GM13976 (cell line): Measurements from ENCODE around the gene KCNH6.
A peak's percentile ranks its signal among the peaks of the same experiment; 100 is the strongest.

Experiments
- DNase-seq: peaks from one replicate; pipeline ENCODE4 v3.0.0; 2012; ENCODE audit warnings: low spot score
- CTCF ChIP-seq: IDR thresholded peaks from 2 replicates; pipeline ENCODE4 v1.5.1; 2012; ENCODE audit warnings: borderline replicate concordance, mild to moderate bottlenecking; ENCODE audit not compliant: insufficient read depth; ENCODE audit errors: extremely low read depth, missing control alignments, control extremely low read depth
- in situ Hi-C: fragments of 300-500 bp; cut with MboI; formaldehyde crosslinking; loops from one replicate; pipeline ENCODE4 v1.12.0; 2022; ENCODE audit warnings: low sequenced_read_pairs, mixed read lengths, inconsistent platforms; ENCODE audit not compliant: unreplicated experiment

Gene KCNH6

GRCh38 chr17:63476854-63477479 lies 46.2 kb upstream of the KCNH6 start, which contains the start of gene ACE:
Gene ACE, plus strand, starts transcription at chr17:63477061. Its CDS starts 34 bp downstream, at chr17:63477095.
- peak; percentile 73 for DNase-seq
- no peak for TF ChIP-seq CTCF
- in situ Hi-C loops, result loop anchor here (10.0 kb wide), 1 partner anchor 52 kb away; no protein-coding TSS in a partner anchor

GRCh38 chr17:63477480-63478440 lies 45.4 kb upstream of the KCNH6 start:
- no peak for TF ChIP-seq CTCF
- in situ Hi-C loops, result loop anchor here (10.0 kb wide), 1 partner anchor 53 kb away; no protein-coding TSS in a partner anchor
- DNase-seq, result no peak

DNA sequence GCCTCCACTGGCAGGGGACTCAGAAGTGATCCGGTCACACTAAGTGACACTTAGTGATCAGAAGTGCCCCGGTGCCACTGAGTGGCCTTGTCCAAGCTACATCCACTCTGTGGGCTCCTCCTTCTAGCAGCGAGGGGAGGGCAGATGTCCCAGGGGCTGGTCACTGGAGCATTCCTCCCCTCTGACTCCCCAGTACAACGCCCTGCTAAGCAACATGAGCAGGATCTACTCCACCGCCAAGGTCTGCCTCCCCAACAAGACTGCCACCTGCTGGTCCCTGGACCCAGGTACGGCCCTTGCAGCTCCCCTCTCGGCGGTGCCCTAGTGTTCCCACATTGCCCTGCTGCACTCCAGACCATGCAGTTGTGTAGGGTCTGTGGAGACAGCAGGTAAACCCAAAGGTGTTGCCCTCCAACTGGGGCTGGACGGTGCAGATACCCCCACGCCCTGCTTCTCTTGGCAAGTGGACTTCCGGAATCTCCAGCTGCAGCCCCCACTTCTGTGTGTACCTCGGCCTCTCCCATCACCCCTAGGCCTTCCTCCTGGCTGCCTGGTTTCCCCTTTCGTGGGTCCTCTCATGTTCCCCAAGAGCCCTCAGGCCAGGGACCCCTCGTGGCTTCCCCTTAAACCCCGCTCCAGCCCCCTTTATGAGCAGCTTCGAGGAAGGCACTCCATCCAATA lies 44.2 kb upstream of the KCNH6 start:
- in situ Hi-C loops, result loop anchor here (10.0 kb wide), 1 partner anchor 54 kb away; no protein-coding TSS in a partner anchor
- peak; percentile 82 for TF ChIP-seq CTCF
- DNase-seq, result peak; percentile 94

- DNase-seq, result no peak
- in situ Hi-C loops, result loop anchor here (10.0 kb wide), 1 partner anchor 55 kb away; no protein-coding TSS in a partner anchor
- TF ChIP-seq CTCF, result no peak
These were observed 43.5 kb upstream of the KCNH6 start for GRCh38 chr17:63479495-63480184.

DNA sequence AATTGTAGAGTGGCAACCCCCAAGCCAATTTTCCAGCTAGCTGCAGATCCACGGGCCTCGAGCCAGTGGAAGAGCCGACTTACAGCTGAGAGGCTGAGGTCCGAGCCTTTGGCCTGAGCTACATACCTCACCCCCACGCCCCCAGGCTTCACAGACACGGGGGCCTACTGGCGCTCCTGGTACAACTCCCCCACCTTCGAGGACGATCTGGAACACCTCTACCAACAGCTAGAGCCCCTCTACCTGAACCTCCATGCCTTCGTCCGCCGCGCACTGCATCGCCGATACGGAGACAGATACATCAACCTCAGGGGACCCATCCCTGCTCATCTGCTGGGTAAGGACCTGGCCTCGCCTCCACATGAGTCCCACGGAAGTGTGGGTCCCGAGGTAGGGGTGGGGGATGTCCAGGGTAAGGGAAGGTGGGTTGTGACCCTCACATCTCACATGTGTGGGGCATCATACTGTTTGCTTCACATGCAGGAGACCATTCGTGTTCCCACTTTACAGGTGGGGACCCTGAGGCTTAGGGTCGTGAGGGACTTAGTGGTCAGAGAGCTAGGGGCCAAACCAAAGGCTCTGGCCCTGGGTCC lies 42.9 kb upstream of the KCNH6 start:
- no peak for DNase-seq
- in situ Hi-C loops, result no loop called here
- TF ChIP-seq CTCF, result no peak
